Measurements from ENCODE around the gene IYD.

IYD gene

DNA sequence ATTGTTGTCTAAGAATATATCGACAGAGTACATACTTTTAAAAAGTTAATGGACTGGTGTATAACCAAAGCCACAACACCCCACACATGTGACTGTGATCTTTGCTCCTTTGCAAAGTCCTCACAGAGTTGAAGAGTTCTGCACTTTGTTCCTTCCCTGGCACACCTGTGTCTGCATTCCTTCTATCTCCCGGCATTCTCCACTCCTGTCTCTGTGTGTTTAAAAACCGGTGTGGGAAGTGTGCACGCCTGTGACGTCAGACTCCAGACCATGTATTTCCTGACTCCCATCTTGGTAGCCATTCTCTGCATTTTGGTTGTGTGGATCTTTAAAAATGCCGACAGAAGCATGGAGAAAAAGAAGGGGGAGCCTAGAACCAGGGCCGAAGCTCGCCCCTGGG lies at the start of gene IYD:
TSS of gene IYD (plus strand) at position 251 of the 400 bp plus-strand sequence. CDS start at position 271, 20 bp downstream.
- no peak for DNase-seq

DNA sequence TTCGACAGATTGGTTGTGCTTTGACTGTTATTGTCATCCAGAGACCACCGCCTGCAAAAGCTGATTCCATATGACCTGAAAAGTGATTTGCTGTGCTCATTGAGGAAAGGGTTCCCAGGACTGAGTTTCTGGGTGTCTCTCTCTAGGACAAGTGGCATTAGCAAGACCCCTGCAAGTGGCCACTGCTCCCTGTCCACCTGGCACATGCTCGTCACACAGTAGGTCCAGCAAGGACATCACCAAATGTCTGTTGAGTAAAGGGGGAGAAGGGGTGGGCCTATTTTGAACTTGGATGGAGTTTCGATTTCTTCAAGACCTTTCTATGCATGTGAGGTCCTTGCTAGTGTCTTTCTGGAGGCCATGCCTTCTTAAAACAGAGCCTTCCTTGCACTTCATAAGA lies 48.9 kb upstream of the IYD start:
- no peak for DNase-seq

DNA sequence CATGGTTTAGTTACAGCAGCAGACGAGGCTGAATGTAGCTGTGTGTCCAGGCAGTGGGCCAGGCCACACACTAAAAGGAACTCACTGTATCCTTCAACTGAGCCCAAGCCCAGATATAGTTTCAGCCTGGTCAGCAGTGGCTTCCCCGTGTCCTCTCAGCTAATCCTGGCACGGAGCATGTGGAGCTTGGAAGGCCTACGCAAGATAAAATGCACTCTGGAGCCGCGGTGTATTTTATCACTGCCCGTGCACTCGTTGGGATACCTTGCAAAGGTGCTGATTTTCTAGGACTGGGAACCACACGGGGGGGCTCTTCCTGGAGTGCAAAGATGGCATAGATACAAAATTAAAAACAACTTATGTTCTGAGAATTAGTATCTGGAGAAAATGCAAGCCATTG lies 48.4 kb upstream of the IYD start:
- DNase-seq, result no peak

DNA sequence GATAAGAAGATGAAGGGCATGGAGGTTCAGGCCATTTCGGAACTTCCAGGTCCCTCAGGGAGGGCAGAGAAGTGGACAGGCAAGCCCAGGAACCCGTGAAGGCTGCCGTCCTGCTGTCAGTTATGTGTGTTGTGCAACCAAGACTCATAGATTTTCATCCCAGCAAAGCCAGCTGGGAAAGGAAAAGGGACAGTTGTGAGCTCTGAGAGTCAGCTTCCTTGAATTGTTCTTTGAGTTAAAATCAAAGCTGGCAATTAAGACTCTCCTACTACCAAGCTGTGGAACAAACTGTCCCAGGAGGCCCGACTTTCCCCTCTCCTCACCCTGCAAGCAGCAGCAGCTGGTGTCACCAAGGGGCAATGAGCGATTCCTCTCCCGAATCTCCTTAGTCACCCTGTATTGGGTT lies 46.3 kb upstream of the IYD start:
- no peak for DNase-seq

- DNase-seq, result no peak
These were observed 45.6 kb upstream of the IYD start for GRCh38 chr6:150323205-150323604.

- no peak for DNase-seq
These were observed 44.8 kb upstream of the IYD start for GRCh38 chr6:150324044-150324443.

DNA sequence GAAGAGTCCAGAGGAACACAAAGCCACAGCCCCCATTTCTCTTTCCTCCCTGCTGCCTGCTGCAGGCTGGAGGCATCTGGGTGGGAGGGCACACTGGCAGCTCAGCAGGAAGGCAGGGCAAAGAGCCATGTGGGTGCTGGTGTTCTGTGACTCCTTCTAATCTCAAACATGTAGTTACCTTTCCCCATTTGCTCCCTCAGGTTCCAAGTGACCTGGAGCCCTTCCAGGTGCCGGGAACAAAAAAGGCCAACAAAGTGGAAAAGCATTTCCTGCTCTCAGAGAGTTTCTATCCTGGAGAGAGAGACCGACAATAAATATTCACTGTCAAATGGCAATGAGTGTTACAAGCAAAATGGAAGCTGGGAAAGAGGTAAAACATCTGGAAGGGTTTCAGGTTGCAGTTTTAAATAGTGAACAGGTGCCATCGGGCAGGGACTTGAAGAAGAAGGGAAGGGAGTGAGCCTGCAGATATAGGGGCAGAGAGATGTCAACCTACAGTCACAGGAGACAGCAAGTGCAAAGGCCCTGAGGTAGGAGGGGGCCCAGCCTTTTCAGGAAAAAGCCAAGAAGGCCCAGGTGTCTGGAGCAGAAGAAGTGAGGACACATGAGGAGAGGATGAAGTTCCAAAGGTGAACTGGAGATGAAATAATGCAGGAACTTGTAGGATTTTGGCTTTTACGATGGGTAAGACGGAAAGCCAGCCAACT lies 43.6 kb upstream of the IYD start:
- no peak for DNase-seq

GRCh38 chr6:150327117-150327774 lies 41.6 kb upstream of the IYD start:
- no peak for DNase-seq

DNA sequence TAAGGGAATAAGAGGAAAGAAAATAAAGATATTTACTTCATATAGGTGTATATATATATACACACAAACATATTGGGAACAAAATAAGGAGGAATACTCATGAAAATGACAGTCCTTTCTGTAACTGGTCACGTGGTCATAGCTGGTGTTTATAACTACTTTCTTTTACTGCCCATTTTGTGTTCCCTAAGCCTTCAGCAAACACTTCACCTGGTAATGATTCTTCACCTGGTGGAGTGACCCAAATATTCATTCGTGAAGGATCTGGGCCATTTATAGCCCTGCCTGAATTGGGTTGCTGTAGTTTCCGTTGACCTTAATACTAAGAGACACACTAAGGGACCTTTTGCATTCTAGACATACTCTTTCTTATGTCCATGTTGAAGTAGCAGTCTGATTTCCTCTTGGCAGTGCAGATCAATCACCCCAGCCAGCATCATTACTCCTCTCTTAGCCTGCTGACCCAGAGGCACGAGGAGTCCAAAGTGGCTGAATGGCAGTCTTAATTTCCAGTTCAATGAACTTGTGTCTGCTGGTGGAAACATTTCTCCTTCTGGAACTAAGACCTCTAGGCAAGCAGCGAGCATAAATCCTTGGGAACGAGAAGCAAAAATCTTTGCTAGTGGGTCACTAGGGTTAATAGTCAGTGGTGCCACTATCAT lies 39.9 kb upstream of the IYD start:
- DNase-seq, result no peak

DNA sequence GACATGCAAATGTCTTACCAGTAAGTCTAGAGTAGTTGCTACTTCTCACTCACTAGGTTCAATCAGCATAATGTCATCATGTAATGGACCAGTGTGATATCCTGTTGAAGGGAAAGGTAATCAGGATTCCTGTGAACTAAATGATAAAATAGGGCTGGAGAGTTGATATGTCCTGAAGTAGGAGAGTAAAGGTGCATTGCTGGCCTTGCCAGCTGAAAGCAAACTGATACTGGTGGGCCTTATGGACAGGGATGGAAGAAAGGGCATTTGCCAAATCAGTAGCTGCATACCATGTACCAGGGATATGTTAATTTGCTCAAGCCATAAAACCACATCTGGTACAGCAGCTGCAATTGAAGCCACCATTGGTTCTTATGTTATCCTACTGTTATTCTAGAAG lies 37.5 kb upstream of the IYD start:
- no peak for DNase-seq

- DNase-seq, result no peak
These were observed 35.8 kb upstream of the IYD start for GRCh38 chr6:150332939-150333584.

GRCh38 chr6:150333585-150333941 lies 35.2 kb upstream of the IYD start:
- DNase-seq, result no peak

DNA sequence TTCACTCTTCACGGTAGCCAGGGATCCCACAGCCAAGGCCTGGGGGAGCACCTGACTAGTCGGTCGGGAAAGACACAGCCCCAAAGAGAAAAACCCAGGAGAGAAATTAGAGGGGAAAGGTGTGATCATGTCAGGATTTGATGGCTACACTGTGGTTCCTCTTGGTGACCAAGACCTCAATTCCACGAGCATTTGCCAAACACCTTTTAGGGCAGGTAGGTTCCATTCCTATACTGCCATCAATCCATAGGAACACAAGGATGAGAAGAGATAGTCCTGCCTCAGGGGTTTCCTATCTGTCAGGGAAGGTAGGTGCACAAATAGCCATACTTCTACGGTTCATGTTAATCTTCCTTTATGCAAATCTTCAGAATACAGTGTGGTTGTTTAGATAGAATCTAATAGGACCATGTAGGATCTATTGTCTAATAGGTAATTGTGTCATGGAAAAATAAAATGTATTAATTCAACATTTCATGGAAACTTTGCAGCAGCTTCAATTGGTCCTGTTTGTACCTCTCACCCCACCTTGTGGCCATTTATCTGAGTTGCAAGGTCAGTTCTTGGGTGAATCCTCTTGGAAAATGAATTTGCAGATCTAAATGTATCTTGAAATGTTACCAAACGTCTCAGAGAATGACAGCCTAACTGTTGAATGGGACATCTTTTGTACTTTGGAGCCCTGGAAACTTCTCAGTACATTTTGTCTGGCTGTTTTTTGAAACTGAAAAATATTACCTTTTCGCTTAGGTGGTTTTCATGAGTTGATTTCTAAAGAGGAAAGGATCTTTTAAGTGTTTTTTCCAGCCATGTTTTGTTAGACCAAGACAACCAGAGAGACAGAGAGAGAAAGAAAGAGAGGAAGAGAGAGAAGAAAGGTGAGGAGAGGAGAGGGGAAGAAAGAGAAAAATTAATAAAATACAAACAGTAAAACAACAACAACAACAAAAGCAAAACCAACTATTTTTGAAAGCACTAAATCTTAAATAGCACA lies 33.7 kb upstream of the IYD start:
- DNase-seq, result peak; percentile 51

GRCh38 chr6:150336299-150336698 lies 32.5 kb upstream of the IYD start:
- DNase-seq, result no peak

DNA sequence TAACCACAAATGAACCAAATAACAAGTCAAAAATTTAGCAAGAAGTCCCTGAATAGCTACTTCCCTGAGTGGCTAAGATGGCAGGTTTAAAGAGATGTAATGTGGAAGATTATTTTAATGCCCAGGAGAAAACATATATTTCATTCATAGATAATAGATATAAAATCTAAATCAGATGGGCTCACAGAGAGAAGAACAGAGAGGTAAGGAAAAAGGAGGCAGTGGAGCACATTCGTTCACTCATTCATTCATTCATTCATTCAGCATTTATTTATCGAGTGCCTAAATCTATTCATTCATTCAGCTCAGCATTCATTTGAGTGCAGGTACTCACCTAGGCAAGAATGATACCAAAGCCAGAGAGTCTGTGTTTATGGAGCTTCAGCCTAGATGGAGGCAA lies 32.1 kb upstream of the IYD start:
- no peak for DNase-seq

DNA sequence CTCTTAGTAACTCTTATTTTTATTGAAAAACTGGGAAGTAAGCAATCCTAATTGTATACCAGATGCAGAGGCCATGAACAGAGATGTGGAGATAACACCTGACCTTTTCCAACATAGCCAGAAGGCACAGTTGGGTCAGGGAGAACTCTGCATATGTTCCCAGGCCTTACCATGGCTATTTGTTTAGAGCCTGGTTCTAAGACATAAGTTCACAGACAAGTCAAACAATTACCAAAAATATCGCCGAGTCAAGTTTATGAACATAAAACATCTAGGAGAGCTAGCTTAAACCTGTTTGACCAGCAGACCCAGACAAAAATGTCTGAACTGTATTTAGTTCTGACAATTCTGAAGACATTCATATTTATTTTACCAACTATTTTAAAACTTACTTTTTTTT lies 26.7 kb upstream of the IYD start:
- no peak for DNase-seq

- no peak for DNase-seq
These were observed 25.4 kb upstream of the IYD start for GRCh38 chr6:150343434-150343833.

DNA sequence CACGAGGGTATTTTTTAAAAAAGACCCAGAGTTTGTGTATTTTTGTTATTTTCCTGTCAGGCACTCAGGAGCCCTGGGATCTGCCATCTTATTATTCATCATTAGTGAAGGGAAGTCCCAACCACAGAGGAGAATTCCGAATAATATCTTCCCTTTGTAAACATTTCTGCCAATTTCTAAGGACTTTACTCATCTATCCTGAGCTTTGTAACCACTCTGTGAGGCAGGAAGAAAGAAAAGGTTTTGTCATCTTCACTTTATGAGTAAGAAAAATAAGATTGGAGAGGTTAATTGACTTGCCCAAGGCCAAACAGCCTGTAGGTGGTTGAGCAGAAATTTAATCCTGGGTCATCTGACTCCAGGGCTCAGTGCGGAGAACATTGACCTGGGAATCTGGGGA lies 23.0 kb upstream of the IYD start:
- DNase-seq, result no peak

- DNase-seq, result no peak
These were observed 22.5 kb upstream of the IYD start for GRCh38 chr6:150346346-150346745.

- DNase-seq, result no peak
These were observed 21.0 kb upstream of the IYD start for GRCh38 chr6:150347845-150348244.

DNA sequence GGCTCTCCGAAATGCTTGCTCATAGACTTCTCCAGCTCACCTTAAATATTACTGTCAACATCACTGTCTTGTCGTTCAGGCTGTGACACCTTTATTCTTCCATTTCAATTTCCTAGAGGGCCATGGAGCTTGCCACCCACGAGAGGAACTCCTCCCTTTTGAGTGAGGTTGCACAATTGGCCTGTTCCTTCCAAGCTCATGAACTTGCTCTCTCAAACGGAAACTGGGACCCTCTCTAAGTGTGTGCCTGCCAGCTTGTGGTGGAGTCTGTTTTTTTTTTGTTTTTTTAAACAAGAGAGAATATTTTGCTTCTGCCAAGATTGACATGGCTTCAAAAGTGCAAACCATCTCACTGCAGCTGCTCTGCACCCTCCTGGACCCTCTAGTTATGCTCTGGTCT lies 19.3 kb upstream of the IYD start:
- no peak for DNase-seq
